T47D (cell line): ENCODE data around the gene AHI1.

ENCODE experiments used
- DNase-seq, 2 experiments: peaks; one replicate each; pipeline versions ENCODE4 v3.0.0 to v3.0.0-alpha.2; 2011 to 2012; ENCODE audit warnings: low read depth in 1 of 2, low spot score in 1 of 2
- JUND ChIP-seq: IDR thresholded peaks from 2 replicates; pipeline ENCODE4 v1.6.1; 2012; ENCODE audit warnings: low read depth
- in situ Hi-C: cut with HindIII; loops from 2 replicates; pipeline ENCODE4 v1.10.0; 2016; ENCODE audit warnings: low sequenced_read_pairs, low pct_unique_long_range_greater_than_20kb

Gene AHI1

DNA sequence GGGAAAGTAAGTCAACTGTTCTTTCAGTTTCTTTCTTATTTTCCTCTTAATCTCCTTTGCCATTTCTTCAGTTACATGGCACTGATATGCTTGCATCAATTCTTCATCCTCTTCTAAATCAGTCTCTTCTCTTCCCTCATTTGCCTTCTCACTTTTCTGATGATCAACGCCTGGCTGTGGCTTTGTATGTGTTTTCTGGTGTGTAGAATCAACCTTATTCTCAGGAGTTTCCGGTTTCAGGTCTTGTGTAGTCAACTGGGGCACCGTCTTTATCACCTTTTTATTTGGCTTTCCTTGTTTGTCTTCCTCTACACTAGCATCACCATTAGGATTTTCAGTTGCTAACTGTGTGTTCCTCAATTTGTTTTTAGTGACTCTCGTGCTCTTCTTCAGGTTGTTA is 31.6 kb downstream of the AHI1 start:
- TF ChIP-seq JUND, result no peak
- no peak for DNase-seq
- in situ Hi-C loops, result no loop called here

DNA sequence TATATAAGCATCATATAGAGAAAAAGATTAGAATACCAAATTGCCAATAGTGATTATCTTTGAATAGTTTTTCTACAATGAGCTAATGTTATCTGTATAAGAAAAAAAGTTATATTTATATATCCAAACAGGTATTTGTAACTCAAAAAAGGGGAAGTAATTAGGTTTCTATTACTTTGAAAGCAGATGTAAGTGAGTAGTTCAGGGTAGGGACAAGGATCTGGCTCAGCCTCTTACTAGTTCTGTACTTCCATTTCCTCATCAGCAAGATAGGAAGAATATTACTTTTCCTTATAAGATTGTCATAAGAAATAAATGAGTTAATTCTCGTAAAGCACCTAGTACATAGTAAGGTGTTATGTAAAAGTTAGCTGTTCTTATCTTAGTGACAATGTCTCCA is 32.2 kb downstream of the AHI1 start:
- TF ChIP-seq JUND, result no peak
- in situ Hi-C loops, result no loop called here
- DNase-seq, result no peak

DNA sequence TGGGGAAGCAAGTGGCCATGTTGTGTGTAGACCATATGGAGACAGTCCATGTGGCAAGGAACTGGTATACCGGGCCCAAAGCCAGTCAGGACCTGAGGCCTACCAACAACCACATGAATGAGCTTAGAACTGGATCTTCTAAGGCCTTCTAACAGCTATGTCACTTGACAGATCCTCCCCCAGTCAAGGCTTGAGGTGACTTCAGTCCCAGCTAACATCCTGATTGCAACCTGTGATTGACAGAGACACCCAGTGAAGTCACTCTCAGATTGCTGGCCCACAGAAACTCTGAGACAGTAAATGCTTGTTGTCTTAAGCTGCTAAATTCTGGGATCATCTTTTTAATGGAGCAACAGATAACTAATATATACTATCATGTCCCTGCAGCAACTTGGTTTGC is 32.9 kb downstream of the AHI1 start:
- DNase-seq, result no peak
- no peak for TF ChIP-seq JUND
- in situ Hi-C loops, result no loop called here

DNA sequence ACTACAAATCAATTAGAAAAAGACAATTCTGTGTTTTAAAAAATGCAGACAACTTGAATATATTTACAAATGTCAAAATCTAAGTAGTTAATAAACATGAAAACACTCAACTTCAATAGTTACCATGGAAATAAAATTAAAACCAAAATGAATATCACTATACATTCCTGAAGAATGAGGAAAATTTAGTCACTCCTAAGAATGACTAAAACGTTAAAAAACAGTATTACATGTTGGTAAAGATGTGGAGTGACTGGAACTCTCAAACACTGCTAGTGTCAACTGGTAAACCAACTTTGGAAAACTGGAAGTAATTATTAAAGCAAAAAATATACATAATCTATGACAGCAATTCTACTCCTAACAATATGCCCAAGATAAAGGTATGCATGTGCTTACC is 36.3 kb downstream of the AHI1 start:
- DNase-seq, result no peak
- in situ Hi-C loops, result no loop called here
- TF ChIP-seq JUND, result no peak

DNA sequence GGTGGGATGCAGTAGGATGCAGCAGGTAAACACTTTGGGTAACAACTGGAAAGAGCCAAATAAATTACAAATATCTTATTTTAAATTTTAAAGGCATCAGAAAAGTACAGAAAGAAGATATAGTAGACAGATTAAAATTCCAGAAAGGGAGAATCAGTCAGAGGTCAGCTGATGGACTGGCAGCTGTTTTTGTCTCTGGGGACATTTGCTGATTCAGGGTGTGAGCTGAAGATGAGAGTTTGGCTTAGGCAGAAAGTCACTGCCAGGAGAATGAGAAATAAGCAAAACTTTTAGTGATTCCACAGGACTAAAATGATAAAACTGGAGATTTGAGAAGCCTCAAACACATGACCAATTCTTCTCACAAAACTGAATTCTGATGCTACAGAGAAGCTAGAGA is 39.5 kb downstream of the AHI1 start:
- in situ Hi-C loops, result no loop called here

DNA sequence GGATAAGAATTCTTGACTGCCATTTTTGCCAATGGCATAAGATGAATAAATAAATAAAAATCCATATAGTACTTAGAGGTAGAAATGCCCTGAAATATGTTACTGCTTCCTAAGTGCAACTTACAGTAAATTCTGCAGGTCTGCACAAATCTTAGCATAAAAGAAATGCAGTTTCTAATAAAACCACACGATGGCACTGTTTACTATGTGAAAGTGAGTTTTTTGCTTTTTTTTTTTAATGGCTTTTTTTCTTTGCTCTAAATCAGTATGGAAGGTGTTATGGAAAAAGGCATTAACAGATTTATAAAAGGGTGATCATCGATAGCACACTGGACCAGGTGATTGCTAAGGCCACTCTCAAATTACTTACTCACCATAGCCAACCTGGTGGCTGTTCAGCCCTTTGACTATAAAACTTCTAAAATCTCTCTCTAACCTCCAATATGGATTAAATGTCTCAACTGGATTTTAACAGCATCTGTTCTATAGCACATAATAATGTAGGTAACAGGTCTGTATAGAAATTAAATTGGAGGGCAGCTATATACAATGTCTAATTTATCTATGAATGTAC is 45.8 kb downstream of the AHI1 start:
- in situ Hi-C loops, result no loop called here
- no peak for TF ChIP-seq JUND
- DNase-seq, result peak in 1 of 2 experiments; percentile 20

More for the DNA sequence above, 39.5 kb downstream of the AHI1 start:
- no peak for DNase-seq
- TF ChIP-seq JUND, result no peak

DNA sequence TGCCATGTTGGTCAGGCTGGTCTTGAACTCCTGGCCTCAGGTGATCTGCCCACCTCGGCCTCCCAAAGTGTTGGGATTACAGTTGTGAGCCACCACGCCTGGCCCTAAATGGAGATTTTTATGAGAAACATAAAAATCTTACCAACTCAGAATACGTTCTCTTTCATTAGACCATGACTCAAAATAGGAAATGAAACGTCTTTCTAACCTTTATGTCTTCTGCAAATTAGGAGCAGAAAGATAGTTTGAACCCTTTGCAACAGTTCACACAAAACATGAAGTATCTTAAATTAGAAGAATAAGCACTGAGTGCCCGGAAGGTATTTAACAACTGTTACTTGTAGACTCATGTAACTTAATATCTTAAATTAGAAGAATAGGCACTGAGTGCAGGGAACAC is 48.3 kb downstream of the AHI1 start:
- no peak for TF ChIP-seq JUND
- in situ Hi-C loops, result no loop called here
- no peak for DNase-seq

DNA sequence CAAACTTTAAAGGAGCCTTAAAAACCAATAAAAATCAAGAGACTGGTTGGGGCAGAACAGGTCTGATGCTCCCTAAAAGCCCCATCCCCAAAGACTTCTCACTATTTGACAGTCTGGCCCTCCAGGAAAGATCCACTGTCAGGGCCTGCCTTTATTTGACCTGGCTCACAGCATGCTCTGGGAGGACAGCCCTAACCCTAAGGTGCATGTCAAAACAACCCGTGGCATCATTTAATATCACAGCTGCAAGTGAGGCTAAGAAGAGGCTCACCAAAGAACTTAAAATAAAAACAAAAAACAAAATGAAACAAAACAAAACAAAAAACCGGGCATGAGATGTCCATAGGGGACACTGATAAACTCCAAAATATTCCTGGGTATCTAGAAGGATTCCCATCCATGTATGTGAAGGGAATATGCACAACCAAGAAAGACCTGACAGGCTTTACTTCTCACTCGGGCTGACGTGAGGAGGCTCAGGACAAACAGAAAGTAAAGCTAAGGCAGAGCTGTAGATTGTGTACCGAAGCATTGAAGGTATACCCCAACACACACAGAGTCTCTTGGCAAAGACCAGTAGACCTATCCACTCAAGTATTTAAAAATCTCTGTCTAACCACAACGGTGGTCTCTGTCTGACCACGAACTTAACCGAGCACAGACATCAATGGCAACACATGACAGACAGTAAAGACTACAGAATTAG is 57.3 kb downstream of the AHI1 start:
- in situ Hi-C loops, result no loop called here
- DNase-seq, result peak in 1 of 2 experiments; percentile 2
- no peak for TF ChIP-seq JUND

DNA sequence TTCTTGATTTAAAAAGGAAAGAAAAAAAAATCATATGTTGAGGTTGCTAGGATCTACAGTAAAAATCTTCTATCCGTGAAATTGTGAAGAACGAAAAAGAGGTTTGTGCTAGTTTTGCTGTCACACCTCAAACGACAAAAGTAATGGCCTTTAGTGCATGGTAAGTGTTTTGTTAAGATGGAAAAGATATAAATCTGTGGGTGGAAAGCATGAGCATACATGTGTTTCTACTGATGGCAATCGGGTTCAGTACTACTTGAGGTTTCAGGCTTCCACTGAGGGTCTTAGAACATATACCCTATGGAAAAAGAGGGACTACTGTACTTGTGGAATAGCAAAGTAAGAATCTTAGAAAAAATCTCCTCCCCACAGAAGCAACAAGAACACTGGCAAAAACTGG is 58.0 kb downstream of the AHI1 start:
- DNase-seq, result no peak
- TF ChIP-seq JUND, result no peak
- in situ Hi-C loops, result no loop called here

DNA sequence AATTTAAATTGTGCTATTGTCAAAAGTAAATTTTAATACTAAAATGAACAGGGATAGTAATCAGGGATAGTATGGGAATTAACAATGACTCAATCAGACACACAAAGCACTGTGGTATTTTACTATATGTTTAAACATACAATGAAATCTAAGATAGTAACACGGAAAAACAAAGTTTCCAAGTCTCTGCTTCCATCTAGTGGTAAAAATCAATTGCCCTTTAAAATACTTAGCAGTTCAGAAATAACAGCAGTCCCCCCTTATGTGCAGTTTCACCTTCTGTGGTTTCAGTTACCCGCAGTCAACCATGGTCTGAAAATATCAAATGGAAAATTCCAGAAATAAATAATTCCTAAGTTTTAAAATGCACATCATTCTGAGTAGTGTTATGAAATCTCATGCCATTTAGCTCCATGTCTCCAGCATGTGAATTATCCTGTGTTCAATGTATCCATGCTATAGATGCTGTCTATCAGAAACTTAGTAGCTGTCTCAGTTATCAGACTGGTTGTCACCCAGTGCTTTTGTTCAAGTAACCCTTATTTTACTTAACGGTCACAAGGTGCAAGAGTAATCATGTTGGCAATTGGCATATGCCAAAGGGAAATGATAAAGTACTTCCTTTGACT is 58.5 kb downstream of the AHI1 start:
- TF ChIP-seq JUND, result no peak
- peak in 1 of 2 experiments; percentile 50 for DNase-seq
- in situ Hi-C loops, result no loop called here

DNA sequence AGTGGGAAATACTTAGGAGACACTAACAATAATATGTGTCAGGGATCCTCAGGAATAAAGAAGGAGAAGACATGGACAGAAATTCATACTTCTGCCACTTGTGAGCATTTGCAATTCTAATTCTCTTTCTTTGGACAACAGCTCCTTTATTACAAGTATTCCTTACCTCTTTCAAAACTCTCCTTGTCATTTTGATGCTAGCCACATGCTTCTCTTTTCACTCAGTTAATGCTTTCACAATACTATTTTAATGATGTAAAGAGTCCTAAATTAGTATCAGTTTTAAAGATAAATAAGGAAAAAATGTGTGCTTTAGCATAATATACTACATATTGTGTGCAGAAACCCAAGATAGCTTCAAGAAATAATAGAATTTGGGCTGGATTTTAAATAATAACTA is 62.5 kb downstream of the AHI1 start:
- in situ Hi-C loops, result no loop called here
- no peak for DNase-seq

DNA sequence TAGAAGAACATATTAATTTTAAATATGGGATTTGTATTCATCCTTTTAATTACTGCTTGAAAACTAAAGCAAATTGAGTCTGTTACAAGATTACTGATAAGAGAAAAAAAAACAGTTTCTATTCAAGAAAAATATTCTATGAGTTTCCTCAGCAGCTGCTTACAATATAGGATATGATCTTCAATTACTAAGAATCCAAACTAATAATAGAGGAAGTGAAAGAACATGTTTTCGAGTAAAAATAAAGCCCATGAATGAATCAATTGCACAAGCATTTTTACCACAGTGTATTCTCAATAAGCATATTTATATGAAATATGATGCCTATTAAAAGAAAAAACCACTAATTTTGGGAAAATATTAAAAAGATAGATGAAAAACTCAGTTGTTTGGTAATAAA is 63.4 kb downstream of the AHI1 start:
- no peak for TF ChIP-seq JUND
- in situ Hi-C loops, result no loop called here
- DNase-seq, result no peak

More for the DNA sequence above, 62.5 kb downstream of the AHI1 start:
- TF ChIP-seq JUND, result no peak

DNA sequence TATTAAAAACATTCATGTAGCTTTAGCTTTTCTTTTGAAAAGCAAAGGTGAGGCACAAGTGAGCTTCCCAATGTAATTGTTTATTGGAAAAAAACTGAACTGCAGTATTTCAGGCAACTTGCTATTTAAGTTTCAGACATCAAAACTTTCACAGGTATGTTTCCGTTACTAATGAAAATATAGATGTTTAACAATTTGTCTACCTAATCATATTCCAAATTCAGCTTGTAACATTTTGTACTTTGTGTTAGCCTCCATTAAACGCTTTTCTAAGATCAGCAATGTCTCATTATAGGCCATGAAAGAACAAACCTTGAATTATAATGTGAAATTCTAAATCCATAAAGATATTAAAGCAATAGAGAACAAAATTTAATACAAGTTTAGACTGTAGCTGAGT is 69.5 kb downstream of the AHI1 start:
- in situ Hi-C loops, result no loop called here
- DNase-seq, result no peak
- TF ChIP-seq JUND, result no peak
